RWPE2 (cell line): ENCODE measurements around the gene CCDC181.

ENCODE experiments used
- ATAC-seq: fragments of 200-7000 bp; cut with Tn5 transposase; 3 replicates; pipeline ENCODE4 v1.9.1; 2021; ENCODE audit warnings: low read depth
- DNase-seq: peaks from one replicate; pipeline ENCODE4 v3.0.0-alpha.2; 2020; ENCODE audit warnings: low spot score
- H3K27ac ChIP-seq: fragments of 450-650 bp; 2 replicates; pipeline ENCODE4 v1.5.1; 2017; ENCODE audit warnings: mild to moderate bottlenecking; ENCODE audit not compliant: poor library complexity, severe bottlenecking
- H3K27me3 ChIP-seq: fragments of 250-450 bp; sonication (Bioruptor Pico); 2 replicates; pipeline ENCODE4 v1.5.1; 2021; ENCODE audit warnings: mild to moderate bottlenecking, moderate library complexity; ENCODE audit not compliant: insufficient read depth, poor library complexity, severe bottlenecking
- H3K36me3 ChIP-seq: fragments of 250-450 bp; sonication (Bioruptor Pico); 2 replicates; pipeline ENCODE4 v1.5.1; 2020; ENCODE audit warnings: low read depth, mild to moderate bottlenecking, moderate library complexity
- H3K4me1 ChIP-seq: fragments of 250-450 bp; sonication (Bioruptor Pico); 2 replicates; pipeline ENCODE4 v1.5.1; 2021; ENCODE audit warnings: mild to moderate bottlenecking, moderate library complexity; ENCODE audit not compliant: insufficient read depth, poor library complexity, severe bottlenecking
- H3K4me3 ChIP-seq: fragments of 250-450 bp; sonication (Bioruptor Pico); 2 replicates; pipeline ENCODE4 v1.5.1; 2021; ENCODE audit warnings: mild to moderate bottlenecking, moderate library complexity; ENCODE audit not compliant: severe bottlenecking
- H3K9me3 ChIP-seq: fragments of 250-450 bp; sonication (Bioruptor Pico); 2 replicates; pipeline ENCODE4 v1.5.1; 2021; ENCODE audit warnings: mild to moderate bottlenecking, moderate library complexity; ENCODE audit not compliant: severe bottlenecking
- CTCF ChIP-seq: fragments of 450-650 bp; IDR thresholded peaks from one replicate; pipeline ENCODE4 v1.5.1; 2017; ENCODE audit warnings: mild to moderate bottlenecking, moderate library complexity; ENCODE audit not compliant: poor library complexity, severe bottlenecking

Gene CCDC181

GRCh38 chr1:169395955-169396354 is 31.3 kb downstream of the CCDC181 start:
- DNase-seq: no peak
- Histone ChIP-seq H3K36me3 (peaks cover 16% of the 10 kb centered on the region), H3K4me3 (no peak overlapping the region), H3K4me1 (no peaks in the 10 kb centered on the region), H3K9me3 (no peaks in the 10 kb centered on the region), H3K27me3 (no peaks in the 10 kb centered on the region), H3K27ac (no peak overlapping the region)
- 0 out of 3 replicates have a peak, but pooled peaks have one; percentile 40 for ATAC-seq
- no peak for TF ChIP-seq CTCF

GRCh38 chr1:169392406-169392805 is 34.9 kb downstream of the CCDC181 start:
- ATAC-seq (no peak), DNase-seq (no peak)
- peaks cover 46% of the 10 kb centered on the region for H3K36me3 ChIP-seq

GRCh38 chr1:169390303-169390702 is 37.0 kb downstream of the CCDC181 start:
- no peaks in the 10 kb centered on the region for H3K9me3 ChIP-seq
- H3K4me1 ChIP-seq: no peaks in the 10 kb centered on the region
- ATAC-seq: no peak
- H3K36me3 ChIP-seq: peaks cover 57% of the 10 kb centered on the region
- TF ChIP-seq CTCF: no peak
- H3K27ac ChIP-seq: no peak overlapping the region
- H3K4me3 ChIP-seq: no peak overlapping the region
- no peak for DNase-seq
- no peaks in the 10 kb centered on the region for H3K27me3 ChIP-seq

More at GRCh38 chr1:169392406-169392805, 34.9 kb downstream of the CCDC181 start:
- Histone ChIP-seq H3K4me1 (no peaks in the 10 kb centered on the region), H3K4me3 (no peak overlapping the region), H3K27ac (no peak overlapping the region), H3K27me3 (no peaks in the 10 kb centered on the region), H3K9me3 (no peaks in the 10 kb centered on the region)
- TF ChIP-seq CTCF: no peak

- Histone ChIP-seq H3K27ac (no peak overlapping the region), H3K4me3 (no peak overlapping the region), H3K9me3 (no peaks in the 10 kb centered on the region), H3K27me3 (no peaks in the 10 kb centered on the region), H3K36me3 (peaks cover 75% of the 10 kb centered on the region), H3K4me1 (no peaks in the 10 kb centered on the region)
- no peak for DNase-seq
- ATAC-seq: no peak
- TF ChIP-seq CTCF: no peak
These were observed 39.9 kb downstream of the CCDC181 start for GRCh38 chr1:169387399-169387798.

- Histone ChIP-seq H3K4me3 (no peak overlapping the region), H3K27ac (no peak overlapping the region), H3K9me3 (no peaks in the 10 kb centered on the region), H3K27me3 (no peaks in the 10 kb centered on the region), H3K36me3 (peaks cover 95% of the 10 kb centered on the region), H3K4me1 (no peaks in the 10 kb centered on the region)
- no peak for DNase-seq
- TF ChIP-seq CTCF: no peak
- no peak for ATAC-seq
These were observed 43.8 kb downstream of the CCDC181 start for GRCh38 chr1:169383449-169383848.
